OCI-LY1 (cell line): ENCODE measurements around the gene SLC2A3.
"Not testable (repeated sequence)": the region's sequence is repeated elsewhere in the genome, so short reads cannot be mapped to it uniquely, and the experiment has no call there.

Experiments used
- H2AFZ ChIP-seq: fragments of 200-600 bp; sonication (generic), shearing (Covaris generic); 2 replicates; pipeline ENCODE4 v1.6.0; 2014; ENCODE audit warnings: antibody characterized with exemption, mild to moderate bottlenecking, low read length
- H3F3A ChIP-seq: fragments of 200-600 bp; sonication (generic), shearing (Covaris generic); 2 replicates; pipeline ENCODE4 v1.6.0; 2014; ENCODE audit warnings: mild to moderate bottlenecking, antibody characterized with exemption, low read length, moderate library complexity; ENCODE audit not compliant: insufficient read depth
- H3K27ac ChIP-seq: fragments of 200-600 bp; sonication (generic); 2 replicates; pipeline ENCODE4 v1.5.1; 2014; ENCODE audit warnings: low read length, mixed run types, mild to moderate bottlenecking, low read depth; ENCODE audit not compliant: poor library complexity, severe bottlenecking
- H3K27me3 ChIP-seq: fragments of 200-600 bp; sonication (generic); 2 replicates; pipeline ENCODE4 v1.6.0; 2014; ENCODE audit warnings: antibody characterized with exemption, mild to moderate bottlenecking, low read length, moderate library complexity; ENCODE audit not compliant: insufficient read depth
- H3K36me3 ChIP-seq: fragments of 200-600 bp; sonication (generic); 2 replicates; pipeline ENCODE4 v1.6.1; 2014; ENCODE audit warnings: mild to moderate bottlenecking, antibody characterized with exemption, low read length, moderate library complexity, mixed read lengths; ENCODE audit not compliant: insufficient read depth
- H3K4me1 ChIP-seq: fragments of 200-600 bp; sonication (generic); 2 replicates; pipeline ENCODE4 v1.5.1; 2014; ENCODE audit warnings: mild to moderate bottlenecking, low read length, moderate library complexity; ENCODE audit not compliant: insufficient read depth, severe bottlenecking
- H3K4me2 ChIP-seq: fragments of 200-600 bp; sonication (generic), shearing (Covaris generic); 2 replicates; pipeline ENCODE4 v1.6.1; 2014; ENCODE audit warnings: low read length
- H3K4me3 ChIP-seq: fragments of 200-600 bp; sonication (generic); 2 replicates; pipeline ENCODE4 v1.5.1; 2014; ENCODE audit warnings: low read length, low read depth, mild to moderate bottlenecking, mixed read lengths; ENCODE audit not compliant: poor library complexity, severe bottlenecking
- H3K79me2 ChIP-seq: fragments of 200-600 bp; shearing (Covaris generic); 2 replicates; pipeline ENCODE4 v1.6.1; 2016; ENCODE audit warnings: mixed run types, low read length, mixed read lengths; ENCODE audit not compliant: insufficient read depth
- H3K9ac ChIP-seq: fragments of 200-600 bp; sonication (generic), shearing (Covaris generic); 2 replicates; pipeline ENCODE4 v1.6.1; 2014; ENCODE audit warnings: mild to moderate bottlenecking, low read length, mixed read lengths
- H3K9me2 ChIP-seq: fragments of 200-600 bp; sonication (generic), shearing (Covaris generic); 2 replicates; pipeline ENCODE4 v1.6.1; 2014; ENCODE audit warnings: low read depth, mild to moderate bottlenecking, low read length, mixed read lengths
- H3K9me3 ChIP-seq: fragments of 200-600 bp; shearing (Covaris generic); 2 replicates; pipeline ENCODE4 v1.6.1; 2014; ENCODE audit warnings: low read length, mixed read lengths
- H4K20me1 ChIP-seq: fragments of 200-600 bp; sonication (generic), shearing (Covaris generic); 2 replicates; pipeline ENCODE4 v1.6.0; 2016; ENCODE audit warnings: mild to moderate bottlenecking, low read length; ENCODE audit not compliant: insufficient read depth
- EZH2 ChIP-seq: fragments of 200-600 bp; sonication (generic), shearing (Covaris generic); IDR thresholded peaks from 2 replicates; pipeline ENCODE4 v1.8.0; 2017; ENCODE audit warnings: borderline replicate concordance, mixed run types, mild to moderate bottlenecking, antibody characterized with exemption, low read length, moderate library complexity, mixed read lengths
- TF ChIP-seq, protein P1 (sequence below): fragments of 200-600 bp; sonication (generic), shearing (Covaris generic); IDR thresholded peaks from 2 replicates; pipeline ENCODE4 v1.5.1; 2017; ENCODE audit warnings: mild to moderate bottlenecking, antibody characterized with exemption, low read length, moderate library complexity, mixed read lengths

SLC2A3 gene

DNA sequence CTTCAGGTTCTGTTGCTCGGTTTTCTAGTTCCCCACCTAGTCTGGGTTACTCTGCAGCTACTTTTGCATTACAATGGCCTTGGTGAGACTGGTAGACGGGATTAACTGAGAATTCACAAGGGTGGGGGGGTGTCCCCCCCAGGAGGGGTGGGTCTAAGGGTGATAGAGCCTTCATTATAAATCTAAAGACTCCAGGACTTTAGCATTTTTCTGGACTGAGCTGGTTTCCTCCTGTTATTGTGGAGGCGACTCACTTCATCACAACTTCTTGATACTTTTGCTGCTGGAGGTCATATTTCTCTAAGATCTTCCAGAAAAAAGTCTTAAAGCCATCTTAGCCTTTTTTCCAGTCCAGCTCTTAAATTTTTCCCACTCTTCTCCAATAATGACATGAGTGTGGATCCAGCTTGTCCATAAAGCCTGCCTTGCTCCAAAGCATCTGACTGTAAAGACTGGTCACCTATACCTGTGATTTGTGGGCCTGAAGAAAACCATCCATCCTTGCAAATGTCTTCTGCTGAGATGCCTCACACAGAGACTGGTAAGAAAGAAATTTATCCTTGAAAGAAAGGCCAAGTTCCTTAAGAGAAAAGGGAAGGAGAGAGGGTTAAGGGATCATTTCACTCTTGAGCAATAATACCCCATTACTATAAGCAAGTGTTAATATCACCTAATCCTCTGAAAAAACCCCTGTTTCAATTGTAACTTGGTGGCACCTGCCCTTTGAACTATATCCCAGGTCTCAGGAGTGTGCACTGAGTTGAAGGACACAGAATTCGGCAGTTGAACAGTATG is 43.6 kb downstream of the SLC2A3 start:
- Histone ChIP-seq H3K79me2 (no peaks in the 10 kb centered on the region), H3F3A (no peaks in the 10 kb centered on the region), H3K4me1 (no peaks in the 10 kb centered on the region), H3K9me3 (no peaks in the 10 kb centered on the region), H3K9ac (no peak overlapping the region), H3K27me3 (no peaks in the 10 kb centered on the region), H3K4me3 (no peak overlapping the region), H3K9me2 (no peaks in the 10 kb centered on the region), H4K20me1 (no peaks in the 10 kb centered on the region), H3K27ac (no peak overlapping the region), H3K4me2 (no peak overlapping the region), H2AFZ (no peak overlapping the region), H3K36me3 (no peaks in the 10 kb centered on the region)
- no peak for TF ChIP-seq EZH2

DNA sequence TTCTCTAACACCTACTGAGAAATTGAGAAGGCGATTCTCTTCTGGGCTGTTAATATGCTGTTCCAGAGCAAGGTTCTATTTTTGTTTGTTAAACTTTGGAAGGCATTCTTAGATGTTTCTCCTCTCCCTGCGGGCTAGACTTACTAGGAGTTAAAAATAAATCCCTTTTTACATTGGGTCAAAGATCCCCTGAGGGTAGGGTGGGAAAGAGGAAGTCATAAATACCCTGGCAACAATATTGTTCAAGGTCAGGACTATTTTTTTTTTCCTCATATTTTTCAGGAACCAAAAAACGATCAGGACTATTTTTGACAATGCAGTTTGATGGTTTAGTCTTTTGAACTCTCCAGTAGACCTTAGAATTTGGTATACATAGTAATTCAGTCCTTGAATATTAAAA is 51.3 kb downstream of the SLC2A3 start:
- no peak overlapping the region for H3K4me3 ChIP-seq
- H3K4me1 ChIP-seq = no peaks in the 10 kb centered on the region
- no peaks in the 10 kb centered on the region for H3K9me2 ChIP-seq
- TF ChIP-seq, protein P1, sequence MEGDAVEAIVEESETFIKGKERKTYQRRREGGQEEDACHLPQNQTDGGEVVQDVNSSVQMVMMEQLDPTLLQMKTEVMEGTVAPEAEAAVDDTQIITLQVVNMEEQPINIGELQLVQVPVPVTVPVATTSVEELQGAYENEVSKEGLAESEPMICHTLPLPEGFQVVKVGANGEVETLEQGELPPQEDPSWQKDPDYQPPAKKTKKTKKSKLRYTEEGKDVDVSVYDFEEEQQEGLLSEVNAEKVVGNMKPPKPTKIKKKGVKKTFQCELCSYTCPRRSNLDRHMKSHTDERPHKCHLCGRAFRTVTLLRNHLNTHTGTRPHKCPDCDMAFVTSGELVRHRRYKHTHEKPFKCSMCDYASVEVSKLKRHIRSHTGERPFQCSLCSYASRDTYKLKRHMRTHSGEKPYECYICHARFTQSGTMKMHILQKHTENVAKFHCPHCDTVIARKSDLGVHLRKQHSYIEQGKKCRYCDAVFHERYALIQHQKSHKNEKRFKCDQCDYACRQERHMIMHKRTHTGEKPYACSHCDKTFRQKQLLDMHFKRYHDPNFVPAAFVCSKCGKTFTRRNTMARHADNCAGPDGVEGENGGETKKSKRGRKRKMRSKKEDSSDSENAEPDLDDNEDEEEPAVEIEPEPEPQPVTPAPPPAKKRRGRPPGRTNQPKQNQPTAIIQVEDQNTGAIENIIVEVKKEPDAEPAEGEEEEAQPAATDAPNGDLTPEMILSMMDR = no peak
- TF ChIP-seq EZH2 = no peak
- H3K9me3 ChIP-seq = no peaks in the 10 kb centered on the region
- H3K27ac ChIP-seq = no peak overlapping the region
- H2AFZ ChIP-seq = no peak overlapping the region
- no peaks in the 10 kb centered on the region for H4K20me1 ChIP-seq
- H3K36me3 ChIP-seq = no peaks in the 10 kb centered on the region
- H3K9ac ChIP-seq = no peak overlapping the region
- no peaks in the 10 kb centered on the region for H3K27me3 ChIP-seq
- no peaks in the 10 kb centered on the region for H3F3A ChIP-seq
- no peak overlapping the region for H3K4me2 ChIP-seq
- no peaks in the 10 kb centered on the region for H3K79me2 ChIP-seq

- H3K4me3 ChIP-seq, H3K27ac ChIP-seq, H3K9ac ChIP-seq, H4K20me1 ChIP-seq, H3K9me2 ChIP-seq, H3F3A ChIP-seq, H2AFZ ChIP-seq, H3K9me3 ChIP-seq, H3K27me3 ChIP-seq, H3K4me2 ChIP-seq, H3K79me2 ChIP-seq, H3K36me3 ChIP-seq, H3K4me1 ChIP-seq: not testable (repeated sequence)
Measured at GRCh38 chr12:7881736-7882120, 54.3 kb downstream of the SLC2A3 start.

GRCh38 chr12:7880952-7881735 is 54.8 kb downstream of the SLC2A3 start:
- not testable (repeated sequence) for H3K4me2 ChIP-seq, H2AFZ ChIP-seq, H4K20me1 ChIP-seq, H3K27ac ChIP-seq, H3K9ac ChIP-seq, H3K9me3 ChIP-seq, H3K4me1 ChIP-seq, H3K79me2 ChIP-seq, H3K36me3 ChIP-seq, H3K27me3 ChIP-seq, H3K9me2 ChIP-seq, H3F3A ChIP-seq, H3K4me3 ChIP-seq
